Epithelial cell of proximal tubule (primary cell): ENCODE measurements around the gene DNAJC27. TPM values are rescaled to one million over a fixed set of nuclear protein-coding genes. Genes with fewer than 3 reads are reported as not detected.

Source experiments
- DNase-seq: peaks from one replicate; pipeline ENCODE4 v3.0.0-alpha.2; 2011; ENCODE audit warnings: low read depth
- H3K4me3 ChIP-seq: 2 replicates; pipeline ENCODE4 v1.5.1; 2011; ENCODE audit warnings: low read depth, mild to moderate bottlenecking, low read length
- CTCF ChIP-seq: conservative IDR thresholded peaks from 2 replicates; pipeline ENCODE4 v1.5.1; 2012; ENCODE audit warnings: low read depth, mild to moderate bottlenecking, low read length
- total RNA-seq: library from RNA; depleted of rRNA; stranded (reverse); fragments of >200 nt; gene quantifications from 2 replicates; pipeline ENCODE4 v1.2.3, GENCODE V29; 2015

The DNAJC27 gene
- total RNA-seq, 1 donor from 2014 or later, result 2.1 TPM

GRCh38 chr2:24922556-24922955 is 49.2 kb downstream of the DNAJC27 start:
- no peak for DNase-seq
- no peak for TF ChIP-seq CTCF
- no peak overlapping the region for H3K4me3 ChIP-seq

GRCh38 chr2:24920809-24921441 is 50.8 kb downstream of the DNAJC27 start:
- peak; percentile 49 for TF ChIP-seq CTCF
- no peak for DNase-seq
- peak overlapping the region; percentile 60 for H3K4me3 ChIP-seq

GRCh38 chr2:24920098-24920808 is 51.5 kb downstream of the DNAJC27 start, which contains the start of gene ADCY3:
Gene ADCY3 (minus strand): TSS chr2:24920237. CDS start chr2:24918987, 1,250 bp downstream.
- no peak for DNase-seq
- TF ChIP-seq CTCF, result no peak

GRCh38 chr2:24919506-24920097 is 52.2 kb downstream of the DNAJC27 start:
- DNase-seq, result no peak
- H3K4me3 ChIP-seq, result peak overlapping the region; percentile 60
- no peak for TF ChIP-seq CTCF

More at GRCh38 chr2:24920098-24920808, 51.5 kb downstream of the DNAJC27 start, which contains the start of gene ADCY3:
- H3K4me3 ChIP-seq, result peak within 1 kb of the TSS; percentile 60

GRCh38 chr2:24919037-24919505 is 52.7 kb downstream of the DNAJC27 start:
- H3K4me3 ChIP-seq, result peak overlapping the region; percentile 51
- TF ChIP-seq CTCF, result no peak
- DNase-seq, result no peak

GRCh38 chr2:24918326-24919036 is 53.3 kb downstream of the DNAJC27 start:
- TF ChIP-seq CTCF, result no peak
- no peak for DNase-seq
- peak overlapping the region; percentile 51 for H3K4me3 ChIP-seq
